Ureter (tissue), 1 donor: Measurements from ENCODE around the gene SSR4. TPM values are rescaled to one million over a fixed set of nuclear protein-coding genes. Genes with fewer than 3 reads are reported as not detected.

Source experiments
- DNase-seq: peaks from one replicate; pipeline ENCODE4 v3.0.0-alpha.2; 2020; ENCODE audit warnings: low spot score
- total RNA-seq: library from RNA; stranded (reverse); gene quantifications from one replicate; pipeline ENCODE4 v1.2.4, GENCODE V29; 2023
- donor health status: DM: yes; HTN: yes; CAD: no.

The SSR4 gene
- total RNA-seq, 1 donor from 2014 or later, result 253 TPM

DNA sequence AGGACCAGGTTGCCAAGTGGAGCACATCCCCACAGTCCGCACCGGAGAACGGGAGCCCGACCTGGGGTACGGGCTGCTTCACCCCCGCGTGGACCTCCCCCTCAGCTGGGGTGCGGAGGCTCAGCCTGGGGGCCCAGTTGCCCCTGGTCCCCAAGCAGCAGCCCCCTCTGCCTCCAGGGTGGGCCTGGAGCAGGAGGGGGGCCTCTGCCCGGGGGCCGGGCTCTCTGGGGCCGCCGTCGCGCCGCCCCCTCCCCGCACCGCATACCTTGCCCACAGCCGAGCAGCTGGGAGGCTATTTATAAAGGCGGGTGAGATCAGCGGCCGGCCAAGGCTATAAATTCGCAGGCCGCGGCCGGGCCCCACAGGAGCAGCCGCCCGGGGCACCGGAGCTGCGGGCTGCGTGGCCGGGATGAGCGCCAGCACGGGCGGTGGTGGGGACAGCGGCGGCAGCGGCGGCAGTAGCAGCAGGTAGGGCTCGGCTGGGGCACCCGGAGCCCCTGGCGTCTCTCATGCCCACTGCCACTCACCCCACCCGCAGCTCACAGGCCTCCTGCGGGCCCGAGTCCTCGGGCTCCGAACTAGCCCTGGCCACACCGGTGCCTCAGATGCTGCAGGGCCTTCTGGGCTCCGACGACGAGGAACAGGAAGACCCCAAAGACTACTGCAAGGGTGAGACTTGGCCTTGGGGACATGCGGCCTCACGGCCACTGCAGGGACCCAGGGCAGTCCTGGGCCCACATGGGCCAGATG is 13.6 kb upstream of the SSR4 start, which contains the start of gene SRPK3:
TSS of gene SRPK3 (plus strand) at position 364 of the 750 bp plus-strand sequence. CDS start at position 410, 46 bp downstream.
- no peak for DNase-seq

DNA sequence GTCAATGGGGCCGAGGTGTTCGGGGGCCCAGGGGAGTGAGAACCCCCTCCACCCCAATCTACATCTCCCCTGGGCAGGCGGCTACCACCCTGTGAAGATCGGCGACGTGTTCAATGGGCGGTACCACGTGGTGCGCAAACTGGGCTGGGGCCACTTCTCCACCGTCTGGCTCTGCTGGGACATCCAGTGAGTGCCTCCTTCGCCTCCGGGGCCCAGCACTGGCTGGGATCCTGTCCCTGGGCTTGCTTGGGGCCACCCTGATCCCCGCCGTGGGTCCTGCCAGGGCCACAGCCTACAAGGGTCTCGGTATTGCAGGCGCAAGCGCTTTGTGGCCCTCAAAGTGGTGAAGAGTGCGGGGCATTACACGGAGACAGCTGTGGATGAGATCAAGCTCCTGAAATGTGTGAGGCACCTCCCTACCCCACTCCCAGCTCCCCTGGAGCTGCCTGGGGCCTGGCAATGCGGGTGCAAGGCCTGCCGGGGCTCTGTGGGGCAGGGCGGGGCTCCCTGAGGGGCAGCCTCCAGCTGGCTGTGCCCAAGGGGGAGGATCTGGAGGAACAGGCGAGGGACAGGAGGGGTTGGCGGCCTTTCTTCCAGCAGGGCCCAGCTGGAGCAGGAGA is 12.9 kb upstream of the SSR4 start:
- DNase-seq, result no peak

DNA sequence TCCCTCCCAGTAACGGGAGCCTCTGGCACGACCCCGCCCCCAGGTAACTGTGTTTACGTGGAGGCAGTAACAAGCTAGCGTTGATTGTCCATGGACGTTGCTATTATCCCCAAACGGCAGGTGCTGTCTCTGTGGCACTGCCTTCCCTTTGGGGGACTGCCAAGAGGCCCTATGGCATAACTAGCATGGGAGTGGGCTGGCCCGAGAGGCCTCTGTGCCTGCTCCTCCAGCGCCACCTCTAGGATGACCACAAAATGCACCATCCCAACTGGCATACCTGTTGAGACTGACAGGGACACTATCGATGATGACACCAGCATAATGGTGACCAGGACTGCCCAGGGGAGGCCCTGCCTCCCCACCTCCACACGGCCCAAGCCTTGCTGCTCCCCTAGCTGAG is 12.2 kb upstream of the SSR4 start:
- no peak for DNase-seq

DNA sequence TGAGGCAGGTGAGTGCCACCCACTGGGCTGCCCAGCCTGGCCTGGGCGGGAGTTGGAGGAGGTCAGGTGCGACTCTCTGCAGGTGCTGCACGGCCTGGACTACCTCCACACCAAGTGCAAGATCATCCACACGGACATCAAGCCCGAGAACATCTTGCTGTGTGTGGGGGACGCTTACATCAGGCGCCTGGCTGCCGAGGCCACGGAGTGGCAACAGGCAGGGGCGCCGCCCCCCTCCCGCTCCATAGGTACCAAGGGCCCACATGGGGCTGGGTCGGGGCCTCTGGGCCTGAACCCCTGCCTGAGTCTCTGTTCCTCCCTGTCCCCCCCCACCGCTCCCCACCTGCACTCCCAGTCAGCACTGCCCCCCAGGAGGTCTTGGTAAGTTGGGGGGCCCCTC is 11.6 kb upstream of the SSR4 start:
- no peak for DNase-seq

DNA sequence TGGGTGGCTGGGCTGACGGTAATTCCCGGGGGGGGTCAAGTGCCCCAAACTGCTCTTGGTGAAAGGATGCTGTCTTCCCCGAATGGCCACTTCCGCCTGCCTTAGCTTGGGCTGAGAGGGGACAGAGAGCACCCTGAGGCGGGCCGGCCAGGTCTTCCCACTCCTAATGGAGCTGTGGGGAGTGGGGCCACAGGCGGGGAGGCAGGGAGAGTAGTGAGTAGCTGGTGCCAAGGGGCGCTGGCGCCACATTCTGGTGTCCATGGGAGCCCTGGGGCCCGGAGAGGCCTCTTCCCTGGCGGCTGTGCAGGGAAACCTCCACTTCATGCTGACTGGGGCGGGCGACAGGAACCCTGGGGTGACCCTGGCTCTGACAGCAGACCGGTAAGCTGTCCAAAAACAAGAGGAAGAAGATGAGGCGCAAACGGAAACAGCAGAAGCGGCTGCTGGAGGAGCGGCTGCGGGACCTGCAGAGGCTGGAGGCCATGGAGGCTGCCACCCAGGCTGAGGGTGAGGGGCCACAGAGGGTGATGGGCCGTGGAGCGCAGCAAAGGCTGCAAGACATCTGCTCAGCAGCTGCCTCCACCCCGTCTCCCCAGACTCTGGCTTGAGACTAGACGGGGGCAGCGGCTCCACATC is 11.0 kb upstream of the SSR4 start:
- no peak for DNase-seq

DNA sequence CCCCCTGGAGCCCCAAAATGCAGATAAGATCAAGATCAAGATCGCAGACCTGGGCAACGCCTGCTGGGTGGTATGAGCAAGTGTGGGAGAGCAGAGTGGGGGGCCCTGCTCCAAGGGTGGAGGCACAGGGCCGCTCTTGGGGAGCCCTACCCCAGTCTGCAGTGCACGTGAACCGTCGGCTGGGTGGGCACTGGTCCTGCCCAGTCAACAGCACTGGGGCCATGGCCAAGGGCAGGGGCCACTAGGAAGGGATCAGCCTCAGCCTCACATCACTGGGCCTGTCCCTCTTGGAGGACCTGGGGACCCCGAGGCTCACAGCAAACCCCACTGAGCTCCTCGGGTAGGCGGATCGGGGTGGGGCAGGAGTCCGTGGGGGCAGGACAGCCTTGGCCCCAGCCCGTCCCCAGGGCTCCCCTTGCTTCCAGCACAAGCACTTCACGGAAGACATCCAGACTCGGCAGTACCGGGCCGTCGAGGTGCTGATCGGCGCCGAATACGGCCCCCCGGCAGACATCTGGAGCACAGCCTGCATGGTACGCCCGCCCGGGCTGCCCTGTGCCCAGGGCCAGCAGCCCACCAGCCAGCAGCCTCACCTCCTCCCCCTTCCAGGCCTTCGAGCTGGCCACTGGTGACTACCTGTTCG is 10.0 kb upstream of the SSR4 start:
- no peak for DNase-seq

DNA sequence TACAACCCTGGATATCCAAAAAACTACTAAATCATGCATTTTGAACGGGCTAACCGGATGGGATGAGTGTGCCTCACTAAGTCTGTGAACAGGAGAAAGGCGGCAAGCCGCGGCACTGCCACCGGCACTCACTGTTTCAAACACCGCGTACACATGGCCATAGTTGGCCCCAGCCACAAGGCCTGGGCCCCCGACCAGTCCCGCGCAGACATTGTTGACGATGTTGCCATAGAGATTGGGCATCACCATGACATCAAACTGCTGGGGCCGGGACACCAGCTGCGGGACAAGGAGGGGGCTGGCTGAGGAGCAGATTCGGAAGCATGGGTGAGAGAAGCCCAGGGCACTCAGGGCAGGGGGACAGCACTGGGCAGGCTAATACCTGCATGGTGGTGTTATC is 7.8 kb upstream of the SSR4 start:
- no peak for DNase-seq

DNA sequence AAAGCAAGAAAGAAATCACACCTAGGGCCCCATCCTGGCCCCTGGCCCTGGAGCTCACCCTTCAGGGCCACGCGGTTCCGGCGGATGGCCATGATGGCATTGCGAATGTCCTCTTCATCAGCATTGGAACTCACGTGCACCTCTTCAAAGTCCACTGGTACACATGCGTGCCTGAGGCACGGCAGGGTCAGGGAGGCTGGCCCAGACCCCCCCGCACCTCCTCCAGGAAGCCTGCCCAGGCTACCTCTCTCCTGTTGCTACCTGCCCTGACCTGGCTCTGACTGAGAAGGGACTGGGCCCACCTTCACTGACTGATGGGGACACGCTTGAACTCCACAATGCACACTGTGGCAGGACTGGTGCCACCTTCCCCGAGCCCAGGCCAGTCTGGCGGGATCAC is 4.8 kb upstream of the SSR4 start:
- DNase-seq, result no peak

DNA sequence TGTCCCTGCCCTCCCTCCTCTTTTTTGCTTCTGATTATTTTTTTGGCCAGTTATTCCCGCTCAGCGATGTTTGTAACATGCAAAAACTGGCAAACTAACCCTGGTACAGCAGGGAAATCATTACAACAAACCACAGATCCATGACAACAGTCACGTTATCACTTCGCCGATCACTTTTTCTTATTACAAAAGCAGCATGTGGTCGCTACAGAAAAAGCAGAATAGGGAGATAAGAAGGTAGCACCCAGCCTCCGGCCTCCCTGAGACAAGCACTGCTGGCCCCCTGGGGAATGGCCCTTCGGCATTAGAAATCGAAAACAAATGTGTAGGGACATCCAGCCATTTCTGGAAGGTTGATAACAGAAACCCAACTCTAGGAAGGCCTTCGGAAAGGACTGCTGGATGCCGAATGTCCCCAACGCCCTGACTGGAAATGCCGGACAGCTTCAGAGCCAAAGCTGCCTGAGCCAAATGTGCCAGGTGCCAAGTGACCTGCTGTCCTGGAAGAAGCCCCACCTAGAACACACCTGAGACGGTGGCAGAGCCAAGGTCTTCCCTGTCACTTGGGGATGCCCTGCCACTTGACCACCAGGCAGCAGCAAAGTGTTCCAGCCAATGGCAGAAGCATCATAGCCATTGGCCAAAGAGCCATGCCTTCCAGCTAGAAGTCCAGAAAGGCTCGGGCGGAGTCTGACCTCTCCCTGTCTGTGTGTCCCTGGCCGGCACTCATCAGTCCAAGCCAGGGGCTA is 3.2 kb upstream of the SSR4 start:
- DNase-seq, result no peak

DNA sequence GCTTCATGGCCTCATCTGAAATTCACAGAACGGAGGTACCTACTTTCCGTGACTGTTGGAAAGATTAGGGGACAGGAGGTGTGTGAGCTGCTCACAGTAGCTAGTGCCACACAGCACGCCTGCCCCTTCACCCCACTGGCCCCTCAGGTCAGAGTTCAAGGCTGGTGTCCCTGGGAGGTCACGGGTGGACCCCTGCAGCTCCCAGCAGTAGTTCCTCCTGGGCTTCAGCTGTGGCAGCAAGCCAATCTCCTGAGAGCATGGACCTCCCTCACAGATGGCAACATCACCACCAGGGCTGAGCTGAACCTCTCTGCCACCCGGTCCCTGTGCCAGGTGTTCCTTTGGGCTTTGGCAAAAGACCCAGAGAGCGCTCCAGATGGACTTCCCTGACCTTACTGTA is 2.1 kb upstream of the SSR4 start:
- no peak for DNase-seq

DNA sequence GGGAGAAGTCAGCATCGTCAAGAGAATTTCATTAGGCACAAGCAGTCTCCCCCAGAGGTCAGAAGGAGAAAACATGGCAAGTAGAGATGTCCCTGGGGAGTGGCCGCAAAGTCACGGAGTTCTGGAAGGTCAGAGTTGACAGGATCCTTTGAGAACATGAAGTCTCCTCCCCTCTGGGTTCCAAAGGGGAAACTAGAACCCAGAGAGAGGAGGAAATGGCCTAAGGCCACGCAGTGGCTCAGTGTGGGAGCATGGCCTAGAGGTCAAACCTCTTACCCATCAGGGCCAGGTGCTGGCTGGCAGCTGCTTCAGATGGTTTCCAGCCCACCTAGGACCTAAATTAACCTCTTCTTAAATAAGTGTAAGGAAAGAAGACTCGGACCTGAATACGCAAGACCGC is 1.2 kb upstream of the SSR4 start:
- no peak for DNase-seq

DNA sequence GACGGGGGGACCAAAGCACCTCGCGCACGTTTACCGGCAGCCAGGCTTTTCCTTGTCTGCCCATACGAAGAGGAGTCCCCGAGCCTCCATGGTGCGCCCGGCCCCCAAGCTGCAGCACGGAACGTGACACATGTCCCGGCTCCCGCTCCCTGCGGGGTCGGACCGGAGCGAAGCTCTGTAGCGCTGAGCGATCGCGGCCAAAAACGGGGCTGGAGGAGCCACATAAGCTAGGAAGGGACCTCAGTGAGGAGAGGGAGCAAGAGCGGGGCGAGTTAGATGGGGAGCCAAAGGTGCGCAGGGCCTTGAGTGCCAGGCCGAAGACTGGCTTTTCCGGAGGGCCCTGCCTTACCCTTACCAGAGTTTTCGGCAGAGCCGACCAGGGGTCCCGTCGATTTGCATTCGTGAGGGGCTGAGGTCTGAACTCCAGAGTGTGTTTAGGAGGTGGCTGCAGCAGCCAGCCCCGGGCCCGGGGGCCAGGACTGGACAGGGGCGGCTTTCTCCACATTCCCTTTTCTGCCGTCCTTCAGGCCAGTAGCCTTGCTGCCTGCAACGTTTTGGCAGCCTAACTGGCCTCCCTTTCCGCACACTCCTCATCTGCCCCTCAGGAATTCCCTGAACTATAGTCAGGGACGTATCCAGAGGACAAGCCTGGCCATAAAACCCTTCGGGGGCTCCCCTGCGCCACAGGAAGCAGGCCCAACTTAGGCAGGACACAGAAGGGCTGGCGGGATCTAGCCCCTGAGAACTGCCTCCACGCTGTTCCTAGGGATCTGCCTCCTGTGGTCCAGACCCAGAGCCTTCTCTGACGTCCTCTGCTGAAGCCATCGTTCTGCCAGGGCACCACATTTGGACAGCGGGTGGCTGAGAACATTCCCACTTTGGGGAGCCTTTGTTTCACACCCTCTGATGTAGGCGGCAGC is 689 bp downstream of the SSR4 start:
- no peak for DNase-seq

DNA sequence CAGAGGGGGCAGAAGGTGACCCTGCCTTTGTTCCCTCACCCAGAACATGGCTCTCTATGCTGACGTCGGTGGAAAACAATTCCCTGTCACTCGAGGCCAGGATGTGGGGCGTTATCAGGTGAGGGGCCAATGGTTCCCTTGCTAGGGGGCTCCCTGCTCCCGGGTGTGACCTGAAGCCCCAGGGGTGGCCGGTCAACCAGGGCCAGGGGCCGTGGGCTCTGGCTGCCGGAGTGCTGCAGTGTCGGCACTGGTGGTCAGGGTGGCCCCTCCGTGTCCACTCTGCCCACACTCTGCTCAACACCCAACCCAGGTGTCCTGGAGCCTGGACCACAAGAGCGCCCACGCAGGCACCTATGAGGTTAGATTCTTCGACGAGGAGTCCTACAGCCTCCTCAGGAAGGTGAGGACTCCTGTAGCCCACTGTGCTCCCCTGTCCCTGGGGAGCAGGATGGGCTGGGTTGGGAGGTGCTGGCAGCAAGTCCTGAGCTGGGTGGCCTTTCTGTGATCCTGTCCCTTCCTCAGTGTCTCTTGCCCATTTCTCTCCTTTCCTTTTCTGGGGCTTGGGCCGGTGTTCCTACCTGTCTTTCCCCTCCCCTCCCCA is 3.0 kb downstream of the SSR4 start:
- DNase-seq, result no peak

DNA sequence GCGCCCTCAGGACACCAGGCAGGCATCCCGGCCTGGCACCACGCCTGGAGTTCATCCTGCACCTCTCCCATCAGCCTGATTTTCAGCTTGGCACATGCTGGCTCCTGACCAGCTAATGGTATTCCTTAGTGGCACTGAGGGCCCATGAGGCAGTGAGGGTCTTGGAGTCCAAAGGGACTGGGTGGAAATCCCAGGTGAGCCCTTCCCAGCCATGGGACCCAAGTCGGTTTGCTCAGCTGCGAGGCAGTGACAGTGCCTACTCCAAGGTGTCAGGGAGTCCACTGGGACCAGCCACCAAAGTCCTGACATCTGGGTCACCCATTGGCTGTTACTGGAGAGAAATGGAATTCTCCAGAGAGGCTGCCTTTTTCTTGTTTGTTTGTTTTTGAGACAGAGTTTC is 4.9 kb downstream of the SSR4 start:
- DNase-seq, result no peak

DNA sequence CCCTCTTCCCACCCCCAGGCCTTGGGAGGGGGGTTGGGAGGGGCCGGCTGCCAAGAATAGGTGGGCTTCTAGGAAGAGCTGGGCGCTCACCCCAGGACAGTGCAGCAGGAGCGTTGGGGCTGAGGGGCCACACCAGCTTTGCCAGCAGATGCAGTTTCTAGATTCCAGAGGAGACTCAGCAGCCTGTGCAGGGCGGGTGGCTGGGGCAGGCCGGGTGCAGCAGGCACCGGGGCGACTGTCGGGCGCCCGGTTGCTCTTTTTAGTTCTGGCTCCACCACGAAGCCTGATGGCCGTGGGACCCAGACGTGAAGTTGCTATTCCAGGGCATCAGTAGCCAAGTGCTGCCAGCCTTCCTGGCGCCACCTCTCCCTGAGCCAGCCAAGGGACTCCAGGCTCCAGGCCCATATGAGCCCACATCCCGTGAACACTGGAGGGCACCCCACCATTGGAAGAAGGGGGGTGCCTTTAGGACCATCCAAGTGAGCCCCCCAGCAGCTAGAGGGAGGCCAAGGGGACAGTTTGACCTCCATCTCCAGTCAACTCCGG is 5.8 kb downstream of the SSR4 start:
- DNase-seq, result no peak

DNA sequence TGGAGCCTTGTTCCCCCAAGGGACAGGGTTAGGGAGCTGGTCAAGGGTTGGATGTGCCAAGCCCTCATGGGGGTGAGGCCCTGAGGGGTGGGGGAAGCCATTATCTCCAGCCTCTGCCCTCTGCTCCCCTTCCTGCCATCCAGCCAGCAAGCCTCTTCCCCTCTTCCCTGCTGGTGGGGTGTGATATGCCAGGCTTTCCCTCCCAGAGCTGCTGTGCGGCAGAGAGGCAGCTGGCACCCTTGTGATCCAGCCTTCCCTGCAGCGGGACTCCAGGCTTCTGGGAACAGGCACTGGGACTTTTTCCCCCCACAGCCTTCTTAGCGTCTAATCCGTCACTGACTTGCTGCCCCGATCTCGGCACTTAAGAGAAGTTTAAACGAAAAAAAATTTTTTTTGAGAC is 6.3 kb downstream of the SSR4 start:
- DNase-seq, result no peak

DNA sequence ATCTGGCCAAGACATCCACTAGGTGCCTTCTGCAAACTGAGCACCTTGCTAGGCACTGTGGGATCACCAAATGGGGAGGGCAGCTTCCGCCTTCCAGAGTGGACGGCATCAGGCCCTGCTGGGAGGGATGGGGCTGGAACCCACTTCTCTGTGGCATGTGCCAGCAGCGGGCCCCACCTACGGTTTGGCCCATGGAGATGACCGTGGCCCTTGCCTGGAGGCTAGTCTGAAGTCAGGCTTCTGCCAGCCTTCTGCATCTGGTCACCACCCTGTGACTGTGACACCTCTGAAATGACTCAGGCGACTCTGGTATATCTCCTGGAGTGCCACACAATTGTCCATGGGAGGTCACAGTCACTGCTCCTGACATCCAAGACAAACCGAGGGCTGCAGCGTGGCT is 7.2 kb downstream of the SSR4 start:
- DNase-seq, result no peak

DNA sequence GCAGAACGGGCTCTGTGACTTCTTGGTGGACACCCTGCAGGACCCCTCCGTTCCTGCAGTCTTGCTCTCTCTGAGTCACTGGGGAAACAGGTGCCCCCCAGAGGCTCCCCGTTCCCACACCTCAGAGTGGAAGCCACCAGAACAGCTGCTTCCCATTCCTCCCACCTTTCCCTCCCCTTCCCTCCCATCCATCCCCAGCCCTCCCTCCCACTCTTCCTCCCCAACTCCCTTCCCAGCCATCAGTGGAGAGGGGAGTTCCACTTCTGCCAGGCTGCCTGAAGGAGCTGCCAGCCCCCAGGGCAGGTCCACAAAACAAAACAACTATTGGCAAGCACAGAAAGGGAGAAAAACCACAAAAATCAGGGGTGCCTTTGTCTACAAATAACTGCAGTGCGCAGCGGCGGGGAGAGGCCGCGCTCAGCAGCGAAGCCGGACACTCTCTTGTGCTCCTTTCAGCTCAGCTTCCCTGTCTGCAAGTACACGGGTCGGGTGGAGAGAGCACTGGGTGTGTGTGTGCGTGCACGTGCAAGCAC is 8.1 kb downstream of the SSR4 start:
- DNase-seq, result no peak

DNA sequence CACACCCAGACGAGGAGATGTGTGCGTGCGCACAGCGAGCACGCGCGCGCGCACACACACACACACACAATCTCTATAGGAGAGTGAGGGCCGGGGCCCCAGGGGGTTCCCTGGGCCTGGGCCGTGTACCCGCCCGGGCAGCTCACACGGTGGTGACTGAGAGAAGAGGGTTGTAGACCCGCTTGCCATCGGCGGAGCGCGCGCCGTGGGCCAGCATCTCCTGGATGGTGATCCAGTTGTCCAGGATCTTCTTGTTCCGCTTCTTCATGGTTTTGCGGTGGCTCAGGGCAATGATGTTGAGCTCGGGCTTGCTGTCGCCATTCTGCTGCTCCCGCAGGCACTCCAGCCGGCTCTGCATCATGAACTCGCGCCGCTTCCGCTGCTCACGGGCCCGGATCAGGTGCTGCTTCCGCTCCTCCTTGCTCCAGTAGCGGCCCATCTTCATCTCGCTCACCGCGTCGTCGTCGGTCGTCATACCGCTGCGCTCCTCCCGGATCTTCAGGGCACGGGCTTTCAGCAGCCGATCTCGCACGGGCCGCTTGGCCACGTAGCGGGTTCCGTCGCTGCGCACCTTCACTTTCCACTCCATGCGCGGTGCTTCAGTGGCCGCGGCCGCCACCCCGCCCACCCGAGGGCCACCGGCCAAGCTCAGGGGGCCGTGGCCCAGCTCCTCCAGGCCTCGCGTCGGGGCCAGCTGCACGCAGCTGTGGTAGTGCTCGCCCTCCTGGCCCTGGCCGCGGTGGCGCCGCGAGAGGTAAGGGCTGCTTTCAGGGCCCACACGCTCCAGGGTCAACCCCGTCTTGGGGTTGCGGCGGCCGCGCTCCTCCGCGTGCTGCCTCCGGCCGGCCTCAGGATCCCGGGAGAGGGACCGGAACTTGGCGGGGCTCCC is 9.0 kb downstream of the SSR4 start:
- no peak for DNase-seq
